Neural progenitor cell (in vitro differentiated cells): ENCODE measurements around the gene NPTXR.

ENCODE experiments used
- EZH2 ChIP-seq: fragments of 200-600 bp; sonication (generic); IDR thresholded peaks from 2 replicates; pipeline ENCODE4 v1.6.1; 2017; ENCODE audit warnings: antibody characterized with exemption, mild to moderate bottlenecking, moderate library complexity
- EZH2phosphoT487 ChIP-seq: fragments of 200-600 bp; sonication (generic); IDR thresholded peaks from 2 replicates; pipeline ENCODE4 v1.6.1; 2017; ENCODE audit warnings: antibody characterized with exemption
- TF ChIP-seq, protein P1 (sequence below): fragments of 200-600 bp; sonication (generic); IDR thresholded peaks from 2 replicates; pipeline ENCODE4 v1.5.1; 2017; ENCODE audit warnings: antibody characterized with exemption, mild to moderate bottlenecking

DNA sequence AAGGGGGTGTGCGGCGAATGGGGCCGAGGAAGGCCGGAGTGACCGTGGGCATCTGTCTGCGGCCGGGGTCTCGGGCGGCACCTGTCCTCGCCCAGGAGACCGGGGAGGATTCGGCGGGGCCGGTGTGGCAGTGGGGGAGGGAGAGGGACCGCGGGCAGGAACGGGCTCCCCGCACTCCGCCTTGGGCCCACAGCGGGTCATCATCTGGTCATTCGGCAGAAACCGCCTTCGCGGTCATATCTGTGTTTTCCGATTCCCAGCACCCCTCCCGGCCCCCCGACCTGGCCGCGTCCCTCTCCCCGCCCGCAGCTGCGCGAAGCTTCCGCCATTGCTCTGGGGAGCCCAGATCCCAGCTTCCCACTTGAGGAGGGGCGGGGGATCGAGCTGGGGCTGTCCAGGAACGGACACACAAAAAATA lies 29.0 kb upstream of the NPTXR start:
- TF ChIP-seq, protein P1, sequence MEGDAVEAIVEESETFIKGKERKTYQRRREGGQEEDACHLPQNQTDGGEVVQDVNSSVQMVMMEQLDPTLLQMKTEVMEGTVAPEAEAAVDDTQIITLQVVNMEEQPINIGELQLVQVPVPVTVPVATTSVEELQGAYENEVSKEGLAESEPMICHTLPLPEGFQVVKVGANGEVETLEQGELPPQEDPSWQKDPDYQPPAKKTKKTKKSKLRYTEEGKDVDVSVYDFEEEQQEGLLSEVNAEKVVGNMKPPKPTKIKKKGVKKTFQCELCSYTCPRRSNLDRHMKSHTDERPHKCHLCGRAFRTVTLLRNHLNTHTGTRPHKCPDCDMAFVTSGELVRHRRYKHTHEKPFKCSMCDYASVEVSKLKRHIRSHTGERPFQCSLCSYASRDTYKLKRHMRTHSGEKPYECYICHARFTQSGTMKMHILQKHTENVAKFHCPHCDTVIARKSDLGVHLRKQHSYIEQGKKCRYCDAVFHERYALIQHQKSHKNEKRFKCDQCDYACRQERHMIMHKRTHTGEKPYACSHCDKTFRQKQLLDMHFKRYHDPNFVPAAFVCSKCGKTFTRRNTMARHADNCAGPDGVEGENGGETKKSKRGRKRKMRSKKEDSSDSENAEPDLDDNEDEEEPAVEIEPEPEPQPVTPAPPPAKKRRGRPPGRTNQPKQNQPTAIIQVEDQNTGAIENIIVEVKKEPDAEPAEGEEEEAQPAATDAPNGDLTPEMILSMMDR = no peak
- TF ChIP-seq EZH2 (peak; percentile 43), EZH2phosphoT487 (peak; percentile 35)
